ENCODE data around the gene ZBTB9.

The ZBTB9 gene

GRCh38 chr6:33433544-33434191 is 20.7 kb upstream of the ZBTB9 start:
- DNase-seq, result no peak

DNA sequence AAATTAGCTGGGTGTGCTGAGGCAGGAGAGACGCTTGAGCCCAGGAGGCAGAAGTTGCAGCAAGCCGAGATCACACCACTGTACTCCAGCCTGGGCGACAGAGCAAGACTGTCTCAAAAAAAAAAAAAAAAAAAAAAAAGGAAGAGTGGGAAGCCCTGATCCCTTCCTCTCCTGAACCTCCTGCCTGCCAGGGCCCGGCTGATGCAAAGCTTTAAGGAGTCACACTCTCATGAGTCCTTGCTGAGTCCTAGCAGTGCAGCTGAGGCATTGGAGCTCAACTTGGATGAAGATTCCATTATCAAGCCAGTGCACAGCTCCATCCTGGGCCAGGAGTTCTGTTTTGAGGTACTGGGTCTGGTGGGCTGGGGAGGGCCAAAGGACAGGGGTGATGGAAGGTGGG is 19.4 kb upstream of the ZBTB9 start:
- DNase-seq, result no peak

GRCh38 chr6:33437666-33438065 is 16.7 kb upstream of the ZBTB9 start:
- no peak for DNase-seq

DNA sequence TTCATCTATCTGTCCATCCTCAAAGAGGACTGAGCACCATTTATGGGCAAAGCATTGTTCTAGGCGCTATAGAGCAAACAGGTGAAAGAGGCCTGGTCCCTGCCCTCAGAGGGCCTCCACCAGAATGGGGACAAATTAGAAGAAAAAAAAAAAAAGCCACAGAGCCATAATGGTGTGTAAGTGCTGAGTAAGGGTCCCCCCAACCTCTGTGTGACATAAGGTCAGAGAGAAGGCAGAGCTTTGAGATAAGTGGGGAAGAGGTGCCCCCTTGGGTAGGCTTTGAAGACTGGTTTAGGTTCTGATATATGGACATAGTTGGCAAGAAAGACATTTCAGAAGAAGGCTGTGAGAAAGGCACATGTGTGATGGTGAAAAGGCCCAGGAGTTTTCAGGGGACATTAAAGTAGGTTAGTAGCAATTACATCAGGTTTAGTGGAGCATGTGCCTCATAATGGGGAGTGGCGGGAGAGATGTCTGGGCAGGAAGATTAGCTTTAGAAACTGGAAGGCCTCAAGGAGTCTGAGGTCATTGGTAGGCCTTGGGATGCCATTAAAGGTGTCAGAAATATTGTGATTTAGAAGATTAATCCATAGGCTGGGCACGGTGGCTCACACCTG is 15.3 kb upstream of the ZBTB9 start:
- DNase-seq, result no peak

- no peak for DNase-seq
Observed at GRCh38 chr6:33439956-33440648, 14.3 kb upstream of the ZBTB9 start.

DNA sequence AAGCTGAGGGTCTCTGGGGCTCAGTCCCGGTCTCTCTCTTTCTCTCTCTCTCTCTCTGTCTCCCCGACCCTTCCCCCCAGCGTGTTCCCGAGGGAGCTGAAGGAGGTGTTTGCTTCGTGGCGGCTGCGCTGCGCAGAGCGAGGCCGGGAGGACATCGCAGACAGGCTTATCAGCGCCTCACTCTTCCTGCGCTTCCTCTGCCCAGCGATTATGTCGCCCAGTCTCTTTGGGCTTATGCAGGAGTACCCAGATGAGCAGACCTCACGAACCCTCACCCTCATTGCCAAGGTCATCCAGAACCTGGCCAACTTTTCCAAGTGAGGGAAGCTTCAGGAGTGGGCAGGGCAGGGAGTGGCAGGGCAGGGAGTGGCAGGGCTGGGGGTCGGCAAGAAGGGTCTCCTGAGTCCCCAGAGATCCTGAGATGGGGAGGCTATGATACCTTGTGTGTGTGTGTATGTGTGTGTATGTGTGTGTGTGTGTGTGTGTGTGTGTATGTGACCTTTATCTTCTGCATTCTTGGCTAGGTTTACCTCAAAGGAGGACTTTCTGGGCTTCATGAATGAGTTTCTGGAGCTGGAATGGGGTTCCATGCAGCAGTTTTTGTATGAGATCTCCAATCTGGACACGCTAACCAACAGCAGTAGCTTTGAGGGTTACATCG is 13.6 kb upstream of the ZBTB9 start:
- DNase-seq, result no peak

GRCh38 chr6:33441457-33441856 is 12.9 kb upstream of the ZBTB9 start:
- DNase-seq, result no peak

DNA sequence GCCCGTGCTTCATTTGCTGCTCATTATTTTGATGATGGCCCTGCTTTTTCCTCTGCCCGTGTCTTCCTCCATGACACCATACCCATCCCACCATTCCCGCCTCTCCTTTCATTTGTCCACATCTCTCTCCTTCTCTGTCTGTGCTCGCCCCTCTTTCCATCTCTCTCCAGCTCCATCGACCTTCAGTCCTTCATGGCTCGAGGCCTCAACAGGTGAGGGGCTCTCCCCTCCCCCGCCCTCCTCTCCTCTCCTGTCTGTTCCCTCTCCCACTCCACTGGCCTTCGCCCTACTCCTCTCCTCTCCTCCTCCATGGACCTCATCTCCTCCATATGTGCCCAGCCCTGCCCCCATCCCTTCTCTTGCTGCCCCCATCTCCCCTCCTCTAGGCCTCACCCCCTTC is 12.1 kb upstream of the ZBTB9 start:
- no peak for DNase-seq

DNA sequence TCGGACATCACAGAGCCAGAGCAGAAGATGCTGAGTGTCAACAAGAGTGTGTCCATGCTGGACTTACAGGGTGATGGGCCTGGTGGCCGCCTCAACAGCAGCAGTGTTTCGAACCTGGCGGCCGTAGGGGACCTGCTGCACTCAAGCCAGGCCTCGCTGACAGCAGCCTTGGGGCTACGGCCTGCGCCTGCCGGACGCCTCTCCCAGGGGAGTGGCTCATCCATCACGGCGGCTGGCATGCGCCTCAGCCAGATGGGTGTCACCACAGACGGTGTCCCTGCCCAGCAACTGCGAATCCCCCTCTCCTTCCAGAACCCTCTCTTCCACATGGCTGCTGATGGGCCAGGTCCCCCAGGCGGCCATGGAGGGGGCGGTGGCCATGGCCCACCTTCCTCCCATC is 11.4 kb upstream of the ZBTB9 start:
- DNase-seq, result no peak

- no peak for DNase-seq
Observed at GRCh38 chr6:33443619-33444504, 10.5 kb upstream of the ZBTB9 start.

GRCh38 chr6:33445119-33445603 is 9.2 kb upstream of the ZBTB9 start:
- no peak for DNase-seq

DNA sequence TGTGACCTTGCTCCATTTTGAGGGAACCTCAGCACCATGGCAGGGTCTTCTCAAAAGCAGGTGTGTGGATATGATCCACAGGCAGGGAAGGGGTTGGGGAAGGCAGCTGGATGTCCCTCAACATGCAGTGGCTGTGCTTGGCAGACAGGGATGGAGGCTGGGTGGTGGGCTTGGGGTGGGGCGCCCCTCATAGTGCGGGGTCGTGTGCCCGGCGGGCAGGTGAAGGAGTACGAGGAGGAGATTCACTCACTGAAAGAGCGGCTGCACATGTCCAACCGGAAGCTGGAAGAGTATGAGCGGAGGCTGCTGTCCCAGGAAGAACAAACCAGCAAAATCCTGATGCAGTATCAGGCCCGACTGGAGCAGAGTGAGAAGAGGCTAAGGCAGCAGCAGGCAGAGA is 8.0 kb upstream of the ZBTB9 start:
- DNase-seq, result no peak

DNA sequence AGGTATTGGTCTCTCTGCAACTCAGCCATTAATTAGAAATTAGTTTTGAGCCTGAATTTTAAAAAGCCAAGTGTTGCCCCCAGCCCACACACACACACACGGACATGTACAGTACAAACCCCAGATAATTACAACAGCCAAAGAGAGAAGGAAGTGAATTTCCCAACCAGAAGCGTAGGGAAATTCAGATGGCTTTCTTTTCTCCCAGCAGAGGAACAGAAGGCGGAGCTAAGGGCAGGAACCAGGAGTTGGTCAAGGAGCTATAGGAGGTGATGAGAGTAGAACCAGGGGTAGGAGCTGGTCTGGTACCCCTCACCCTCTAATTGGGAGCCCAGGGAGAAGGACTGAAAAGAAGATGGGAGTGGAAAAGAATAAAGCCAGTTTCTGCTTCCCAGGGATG is 3.9 kb upstream of the ZBTB9 start:
- DNase-seq, result no peak

DNA sequence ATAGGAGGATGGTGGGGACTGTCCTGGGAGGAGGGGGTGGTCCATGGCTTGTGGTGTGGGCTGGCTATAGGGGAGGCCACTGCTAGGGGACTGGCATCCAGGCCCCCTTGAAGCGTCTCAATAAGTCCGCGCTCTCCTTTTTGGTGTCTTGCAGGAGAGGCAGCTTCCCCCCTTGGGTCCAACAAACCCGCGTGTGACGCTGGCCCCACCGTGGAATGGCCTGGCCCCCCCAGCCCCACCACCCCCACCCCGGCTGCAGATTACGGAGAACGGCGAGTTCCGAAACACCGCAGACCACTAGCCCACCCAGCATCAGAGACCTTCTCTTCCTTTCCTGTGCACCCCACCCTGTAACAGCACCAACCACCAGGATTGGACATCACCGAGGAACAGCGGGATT is 2.8 kb upstream of the ZBTB9 start:
- DNase-seq, result no peak

DNA sequence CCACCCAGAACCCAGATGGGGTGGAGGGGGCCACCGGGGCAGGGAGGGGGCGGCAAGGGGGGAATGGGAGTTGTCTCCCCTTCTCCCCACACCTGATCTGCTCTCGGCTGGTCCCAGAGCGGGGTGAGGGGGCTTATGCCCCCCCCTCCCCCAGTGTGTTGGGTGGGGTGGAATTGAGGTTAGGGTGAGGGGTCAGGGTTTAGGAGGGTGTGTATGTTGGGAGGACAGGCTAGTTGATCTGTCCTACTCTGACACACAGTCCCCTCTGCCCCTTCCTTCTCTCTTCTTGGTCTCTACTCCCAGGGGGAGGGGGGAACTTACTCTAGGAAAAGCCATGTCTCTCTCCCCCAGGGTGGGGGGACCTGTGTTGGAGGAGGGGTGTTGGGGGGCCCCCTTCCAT is 1.9 kb upstream of the ZBTB9 start:
- DNase-seq, result no peak

DNA sequence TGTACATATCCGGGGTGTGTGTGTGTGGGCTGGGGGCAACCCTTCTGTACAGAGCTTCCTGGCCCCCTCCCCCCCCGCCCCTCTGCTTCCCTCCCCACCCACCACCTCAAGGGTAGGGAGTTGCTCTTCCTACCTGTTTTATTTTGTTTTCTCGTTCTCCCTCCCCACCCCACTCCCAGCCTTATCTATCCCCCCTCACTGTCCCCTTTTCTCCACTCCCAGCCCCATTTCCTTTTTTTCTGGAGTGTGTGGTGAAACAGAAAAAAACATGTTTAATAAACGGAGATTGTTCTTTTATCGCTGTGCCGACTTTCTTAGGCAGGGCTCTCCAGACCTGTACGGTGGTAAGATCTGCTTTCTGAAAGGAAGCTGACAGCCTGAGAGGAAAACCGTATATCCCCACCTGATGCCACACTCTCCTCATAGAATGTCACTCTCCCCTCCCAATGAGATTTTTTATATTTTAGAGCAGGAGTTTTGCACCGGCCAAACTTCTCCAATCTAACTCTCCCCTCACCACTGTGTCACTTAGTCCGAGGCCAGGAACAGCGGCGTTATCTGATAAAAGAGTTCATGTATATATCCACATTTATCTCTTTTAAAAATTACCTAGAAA is 875 bp upstream of the ZBTB9 start:
- DNase-seq, result no peak

DNA sequence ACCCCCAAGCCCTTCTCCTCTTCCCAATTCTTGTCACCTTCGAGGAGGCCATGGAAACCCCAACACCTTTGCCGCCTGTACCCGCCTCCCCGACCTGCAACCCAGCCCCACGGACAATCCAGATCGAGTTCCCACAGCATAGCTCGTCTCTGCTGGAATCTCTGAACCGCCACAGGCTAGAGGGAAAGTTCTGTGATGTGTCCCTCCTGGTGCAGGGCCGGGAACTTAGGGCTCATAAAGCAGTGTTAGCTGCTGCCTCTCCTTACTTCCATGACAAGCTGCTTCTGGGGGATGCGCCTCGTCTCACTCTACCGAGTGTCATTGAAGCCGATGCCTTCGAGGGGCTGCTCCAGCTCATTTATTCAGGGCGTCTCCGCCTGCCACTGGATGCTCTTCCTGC is 675 bp downstream of the ZBTB9 start:
- DNase-seq, result no peak

GRCh38 chr6:33456156-33456555 is 1.8 kb downstream of the ZBTB9 start:
- no peak for DNase-seq

GRCh38 chr6:33458676-33459075 is 4.3 kb downstream of the ZBTB9 start:
- no peak for DNase-seq

DNA sequence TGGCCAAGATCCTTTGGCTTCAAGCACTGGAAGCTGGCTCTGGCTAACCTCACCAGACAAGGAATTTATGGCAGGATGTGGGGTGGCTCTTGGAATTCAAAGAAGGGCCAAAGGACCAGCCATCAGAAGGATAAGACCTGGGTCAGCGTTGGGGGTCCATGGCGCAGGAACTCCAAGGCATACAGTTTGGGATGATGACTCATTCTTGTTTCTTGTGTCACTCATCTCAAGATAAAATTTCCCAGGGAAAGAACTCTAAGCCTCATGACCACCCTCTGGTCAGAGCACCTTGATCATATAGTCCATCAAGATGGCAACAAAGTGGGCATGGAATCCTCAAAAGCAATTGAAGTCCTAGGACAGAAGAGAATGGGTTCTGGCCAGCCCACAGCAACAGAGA is 4.8 kb downstream of the ZBTB9 start:
- no peak for DNase-seq

DNA sequence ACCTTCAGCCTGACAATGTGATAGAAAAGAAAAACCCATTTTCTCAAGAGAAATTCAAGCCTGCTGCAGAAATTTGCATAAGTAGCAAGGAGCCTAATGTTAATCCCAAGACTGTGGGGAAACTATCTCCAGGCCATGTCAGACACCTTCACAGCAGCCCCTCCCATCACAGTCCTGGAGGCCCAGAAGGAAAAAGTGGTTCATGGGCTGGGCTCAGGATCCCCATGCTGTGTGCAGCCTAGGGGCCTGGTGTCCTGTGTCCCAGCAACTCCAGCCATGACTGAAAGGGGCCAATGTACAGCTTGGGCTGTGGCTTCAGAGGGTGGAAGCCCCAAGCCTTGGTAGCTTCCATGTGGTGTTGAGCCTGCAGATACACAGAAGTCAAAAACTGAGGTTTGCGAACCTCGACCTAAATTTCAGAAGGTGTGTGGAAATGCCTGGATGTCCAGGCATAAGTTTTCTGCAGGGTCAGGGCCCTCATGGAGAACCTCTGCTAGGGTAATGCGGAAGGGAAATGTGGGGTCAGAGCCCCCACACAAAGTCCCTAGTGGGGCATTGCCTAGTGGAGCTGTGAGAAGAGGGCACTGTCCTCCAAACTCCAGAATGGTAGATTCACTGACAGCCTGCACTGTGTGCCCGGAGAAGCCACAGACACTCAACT is 11.8 kb downstream of the ZBTB9 start:
- no peak for DNase-seq

DNA sequence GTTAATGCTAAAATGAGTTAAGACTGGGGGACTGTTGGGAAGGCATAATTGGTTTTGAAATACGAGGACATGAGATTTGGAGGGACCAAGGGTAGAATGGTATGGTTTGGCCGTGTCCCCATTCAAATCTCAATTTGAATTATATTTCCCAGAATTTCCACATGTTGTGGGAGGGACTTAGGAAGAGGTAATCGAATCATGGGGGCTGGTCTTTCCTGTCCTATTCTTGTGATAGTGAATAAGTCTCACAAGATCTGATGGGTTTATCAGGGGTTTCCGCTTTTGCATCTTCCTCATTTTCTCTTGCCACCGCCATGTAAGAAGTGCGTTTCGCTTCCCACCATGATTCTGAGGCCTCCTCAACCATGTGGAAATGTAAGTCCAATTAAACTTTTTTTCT is 12.7 kb downstream of the ZBTB9 start:
- DNase-seq, result no peak
